HCT116 (cell line): Measurements from ENCODE around the gene HBG1. TPM values are rescaled to one million over a fixed set of nuclear protein-coding genes. Genes with fewer than 3 reads are reported as not detected.

Experiments
- ATAC-seq: fragments of 200-7000 bp; cut with Tn5 transposase; 2 replicates; pipeline ENCODE4 v1.9.1; 2020; ENCODE audit warnings: mild to moderate bottlenecking, moderate library complexity
- BruUV-seq: library from RNA; stranded (reverse); fragments of 400-500 nt; replicated peaks from 2 replicates; lab custom pipeline; 2021; lab: Mats Ljungman, UMichigan
- CTCF ChIA-PET: fragments of 300-600 bp; sonication (Branson Sonifier 250); formaldehyde crosslinking; loops from one replicate; lab custom pipeline; 2021; ENCODE audit warnings: antibody characterized with exemption; lab: Charles Lee
- POLR2A ChIA-PET: fragments of 300-600, 350-600 bp; sonication (Branson Sonifier 250); formaldehyde crosslinking; loops from one replicate; lab custom pipeline; 2021; ENCODE audit warnings: antibody characterized with exemption; lab: Charles Lee
- RAD21 ChIA-PET, 2 experiments: fragments of 300-600 bp; sonication (Branson Sonifier 250); formaldehyde crosslinking; loops; one replicate each; lab custom pipeline; 2023; ENCODE audit warnings: low total read pairs in 2 of 2; ENCODE audit not compliant: uncharacterized antibody in 2 of 2, unreplicated experiment in 2 of 2, low non-redundant PET in 1 of 2; lab: Charles Lee
- DNase-seq: peaks from one replicate; pipeline ENCODE4 v3.0.0-alpha.2; 2010; ENCODE audit warnings: low read depth, low spot score
- H2AFZ ChIP-seq: fragments of 200-600 bp; shearing (Covaris generic), sonication (generic); 2 replicates; pipeline ENCODE4 v1.6.1; 2017; ENCODE audit warnings: low read depth, mixed run types, mixed read lengths, antibody characterized with exemption, low read length; ENCODE audit not compliant: poor library complexity, severe bottlenecking
- H3K27ac ChIP-seq: 2 replicates; pipeline ENCODE4 v1.5.1; 2012; ENCODE audit warnings: low read depth, low read length
- H3K27me3 ChIP-seq: fragments of 200-600 bp; sonication (generic); 2 replicates; pipeline ENCODE4 v1.6.1; 2016; ENCODE audit warnings: mixed run types, low read length, mixed read lengths; ENCODE audit not compliant: insufficient read depth
- H3K36me3 ChIP-seq, 2 experiments: fragments of 200-500 bp in 1 of 2; fragments of 200-600 bp in 1 of 2; sonication (Bioruptor generic) in 1 of 2; sonication (generic) in 1 of 2; 2 replicates each; pipeline versions ENCODE4 v1.5.1 to v1.6.1; 2014 to 2016; ENCODE audit warnings: low read length in 2 of 2, inconsistent platforms in 1 of 2, mixed read lengths in 1 of 2, mixed run types in 1 of 2; ENCODE audit not compliant: insufficient read depth in 2 of 2, control insufficient read depth in 1 of 2
- H3K4me1 ChIP-seq, 2 experiments: fragments of 200-600 bp in 1 of 2; sonication (generic) in 1 of 2; 2 replicates each; pipeline versions ENCODE4 v1.5.1 to v1.6.1; 2012 to 2017; ENCODE audit warnings: low read length in 2 of 2, inconsistent platforms in 1 of 2, mild to moderate bottlenecking in 1 of 2, mixed read lengths in 1 of 2, mixed run types in 1 of 2, moderate library complexity in 1 of 2; ENCODE audit not compliant: insufficient read depth in 2 of 2, control insufficient read depth in 1 of 2
- H3K4me2 ChIP-seq: fragments of 200-600 bp; sonication (generic); 2 replicates; pipeline ENCODE4 v1.6.1; 2017; ENCODE audit warnings: mixed run types, low read length, mixed read lengths
- H3K4me3 ChIP-seq, 2 experiments: fragments of 200-600 bp in 1 of 2; sonication (generic) in 1 of 2; replicated peaks in 1 of 2; 2 replicates each; pipeline ENCODE4 v1.5.1; 2011 to 2016; ENCODE audit warnings: low read length in 2 of 2, control low read depth in 1 of 2, low read depth in 1 of 2, mild to moderate bottlenecking in 1 of 2, mixed read lengths in 1 of 2, mixed run types in 1 of 2
- H3K79me2 ChIP-seq: fragments of 200-600 bp; sonication (generic); 2 replicates; pipeline ENCODE4 v1.6.1; 2017; ENCODE audit warnings: mild to moderate bottlenecking, mixed run types, low read length, moderate library complexity, mixed read lengths; ENCODE audit not compliant: insufficient read depth
- H3K9ac ChIP-seq: fragments of 200-600 bp; sonication (generic); 2 replicates; pipeline ENCODE4 v1.6.1; 2016; ENCODE audit warnings: low read length, mixed read lengths
- H3K9me2 ChIP-seq: fragments of 200-600 bp; sonication (generic), shearing (Covaris generic); 2 replicates; pipeline ENCODE4 v1.6.1; 2017; ENCODE audit warnings: mixed run types, mild to moderate bottlenecking, moderate library complexity; ENCODE audit not compliant: insufficient read depth
- H3K9me3 ChIP-seq, 2 experiments: fragments of 200-500 bp in 1 of 2; fragments of 200-600 bp in 1 of 2; sonication (Bioruptor generic) in 1 of 2; sonication (generic) in 1 of 2; 2 replicates each; pipeline ENCODE4 v1.6.1; 2014 to 2017; ENCODE audit warnings: low read length in 2 of 2, mixed read lengths in 2 of 2, inconsistent platforms in 1 of 2, low read depth in 1 of 2, mild to moderate bottlenecking in 1 of 2, mixed run types in 1 of 2, moderate library complexity in 1 of 2; ENCODE audit not compliant: control insufficient read depth in 1 of 2, insufficient read depth in 1 of 2
- H4K20me1 ChIP-seq: fragments of 200-600 bp; sonication (generic), shearing (Covaris generic); 2 replicates; pipeline ENCODE4 v1.6.1; 2017; ENCODE audit warnings: mixed run types, mild to moderate bottlenecking, moderate library complexity; ENCODE audit not compliant: insufficient read depth
- ATF3 ChIP-seq: IDR thresholded peaks from 2 replicates; pipeline ENCODE4 v1.6.1; 2012
- CBX3 ChIP-seq: IDR thresholded peaks from 2 replicates; pipeline ENCODE4 v1.6.1; 2012; ENCODE audit warnings: low read depth
- CTCF ChIP-seq, 3 experiments: fragments of 200-600 bp in 1 of 3; sonication (generic) in 1 of 3; IDR thresholded peaks in 2 of 3; conservative IDR thresholded peaks in 1 of 3; 2 replicates each; pipeline ENCODE4 v1.5.1; 2012 to 2017; ENCODE audit warnings: low read depth in 2 of 3, low read length in 2 of 3, antibody characterized with exemption in 1 of 3, borderline replicate concordance in 1 of 3, control low read depth in 1 of 3, mild to moderate bottlenecking in 1 of 3, mixed read lengths in 1 of 3, mixed run types in 1 of 3, moderate library complexity in 1 of 3; ENCODE audit not compliant: insufficient read depth in 1 of 3
- EGR1 ChIP-seq: IDR thresholded peaks from 2 replicates; pipeline ENCODE4 v1.6.1; 2012; ENCODE audit warnings: low read depth
- MAX ChIP-seq: IDR thresholded peaks from 2 replicates; pipeline ENCODE4 v1.6.1; 2012
- POLR2A ChIP-seq: IDR thresholded peaks from 2 replicates; pipeline ENCODE4 v1.7.0; 2011; ENCODE audit warnings: borderline replicate concordance; ENCODE audit not compliant: insufficient read depth, insufficient read length; ENCODE audit errors: extremely low read depth
- SIN3A ChIP-seq: IDR thresholded peaks from 2 replicates; pipeline ENCODE4 v1.6.1; 2012; ENCODE audit warnings: low read depth
- SRF ChIP-seq: IDR thresholded peaks from 2 replicates; pipeline ENCODE4 v1.6.1; 2012; ENCODE audit warnings: low read depth
- YY1 ChIP-seq: IDR thresholded peaks from 2 replicates; pipeline ENCODE4 v1.6.1; 2011; ENCODE audit warnings: low read length, low read depth, moderate library complexity, mild to moderate bottlenecking; ENCODE audit not compliant: insufficient replicate concordance; ENCODE audit errors: extremely low read depth
- ZBTB33 ChIP-seq: IDR thresholded peaks from 2 replicates; pipeline ENCODE4 v1.6.1; 2011; ENCODE audit warnings: mild to moderate bottlenecking, low read length, moderate library complexity; ENCODE audit not compliant: insufficient replicate concordance; ENCODE audit errors: extremely low read depth
- ZFX ChIP-seq: fragments of 450-650 bp; IDR thresholded peaks from 2 replicates; pipeline ENCODE4 v1.6.1; 2017
- ZNF274 ChIP-seq: fragments of 200-500 bp; sonication (Bioruptor generic); IDR thresholded peaks from 2 replicates; pipeline ENCODE4 v1.6.1; 2014; ENCODE audit warnings: mild to moderate bottlenecking, low read depth, low read length, inconsistent platforms
- intact Hi-C: fragments of 100-400 bp; cut with micrococcal nuclease; formaldehyde crosslinking; loops from 2 replicates; pipeline ENCODE4 v1.10.0; 2022
- total RNA-seq: library from RNA; stranded (reverse); gene quantifications from one replicate; pipeline ENCODE4 v1.2.1, GENCODE V29; 2021; ENCODE audit not compliant: unreplicated experiment

Gene HBG1
- total RNA-seq, 1 experiment from 2014 or later: 3.6 TPM

GRCh38 chr11:5277807-5278382, 28.2 kb upstream of the HBG1 start:
- CTCF ChIA-PET: interaction anchor here (1.0 kb wide), 1 partner anchor 13 kb away, joined by 3 read pairs; no protein-coding TSS in a partner anchor

More at GRCh38 chr11:5277807-5278382, 28.2 kb upstream of the HBG1 start:
- Histone ChIP-seq H3K9ac (no peak overlapping the region), H3K79me2 (no peaks in the 10 kb centered on the region), H3K27ac (no peak overlapping the region), H3K36me3 (no peaks in the 10 kb centered on the region; a peak in 1 of 4 replicates), H3K9me2 (no peaks in the 10 kb centered on the region), H3K4me3 (no peak overlapping the region), H3K4me1 (peaks cover 18 to 44% of the 10 kb centered on the region in 2 experiments), H3K9me3 (no peaks in the 10 kb centered on the region), H3K27me3 (no peaks in the 10 kb centered on the region), H4K20me1 (no peaks in the 10 kb centered on the region), H3K4me2 (no peak overlapping the region), H2AFZ (no peak overlapping the region)
- BruUV-seq: no TSS peak
- ChIA-PET RAD21 (no interaction called here), POLR2A (no interaction called here)
- intact Hi-C loops: no loop called here
- ATAC-seq (no peak), DNase-seq (no peak)
- no peak for TF ChIP-seq SIN3A
- TF ChIP-seq CBX3: no peak
- no peak for TF ChIP-seq YY1
- no peak for TF ChIP-seq EGR1
- TF ChIP-seq SRF: no peak
- TF ChIP-seq ZNF274: no peak
- no peak for TF ChIP-seq CTCF (IDR thresholded peaks at IDR 0.05 in 2 of 3, conservative IDR thresholded peaks at IDR 0.05 in 1 of 3; ENCODE audit: borderline replicate concordance in 1 of 3, insufficient read depth in 1 of 3, low read depth in 2 of 3, low read length in 2 of 3)
- no peak for TF ChIP-seq ZBTB33
- TF ChIP-seq MAX: no peak
- TF ChIP-seq POLR2A: no peak
- TF ChIP-seq ATF3: no peak
- TF ChIP-seq ZFX: no peak
